SKM-1 treated with dmso at 0.1 percent for 144 hours (cell line): ENCODE results near the gene IGHMBP2.

Source experiments
- DNase-seq: peaks from one replicate; lab custom pipeline; 2025; ENCODE audit not compliant: unreplicated experiment; lab: John Stamatoyannopoulos, UW

Gene IGHMBP2

GRCh38 chr11:68890490-68891231, 13.0 kb upstream of the IGHMBP2 start:
- no peak for DNase-seq

DNA sequence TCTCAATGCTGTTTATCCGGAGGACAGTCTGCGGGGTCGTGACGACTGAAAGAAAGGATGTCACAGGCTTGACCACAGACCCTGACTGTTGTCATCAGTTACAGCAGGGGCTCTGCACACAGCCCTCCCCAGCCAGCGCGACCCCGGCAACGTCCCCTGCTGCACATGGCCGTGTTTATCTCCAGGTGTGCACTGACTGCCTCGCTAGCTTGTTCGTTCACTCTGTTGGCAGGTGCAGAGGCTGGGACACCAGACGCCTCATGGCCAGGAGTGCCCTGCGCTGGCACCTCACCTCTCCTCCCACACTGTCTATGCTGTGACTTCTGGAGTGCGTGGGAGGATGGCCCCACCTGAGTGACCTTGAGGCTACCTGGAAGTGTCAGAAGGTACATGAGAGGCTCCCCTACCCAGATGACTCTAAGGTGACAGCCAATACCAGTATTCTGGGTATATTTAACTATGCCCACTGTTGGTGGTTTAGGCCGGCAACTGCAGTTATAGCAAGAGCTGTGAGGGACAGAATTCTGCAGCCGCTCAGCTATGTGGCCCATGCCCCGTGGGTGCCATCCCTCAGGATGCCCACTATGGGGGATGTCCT, 12.2 kb upstream of the IGHMBP2 start:
- no peak for DNase-seq

DNA sequence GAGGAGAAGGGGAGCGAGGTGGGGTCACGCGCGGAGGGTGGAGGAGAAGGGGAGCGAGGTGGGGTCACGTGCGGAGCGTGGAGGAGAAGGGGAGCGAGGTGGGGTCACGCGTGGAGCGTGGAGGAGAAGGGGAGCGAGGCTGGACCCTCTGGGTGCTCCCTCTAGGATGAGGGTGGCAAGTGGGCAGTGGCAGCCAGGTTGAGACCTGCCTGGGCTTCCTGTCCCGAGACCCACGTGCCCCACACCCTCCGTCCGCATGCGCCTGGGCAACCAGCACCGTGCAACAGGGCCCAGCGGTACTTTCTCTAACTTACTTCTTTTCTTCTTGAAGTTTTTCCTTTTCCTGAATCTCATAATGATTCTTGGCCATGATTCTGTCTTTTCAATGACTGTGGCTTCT, 11.1 kb upstream of the IGHMBP2 start:
- DNase-seq, result no peak

DNA sequence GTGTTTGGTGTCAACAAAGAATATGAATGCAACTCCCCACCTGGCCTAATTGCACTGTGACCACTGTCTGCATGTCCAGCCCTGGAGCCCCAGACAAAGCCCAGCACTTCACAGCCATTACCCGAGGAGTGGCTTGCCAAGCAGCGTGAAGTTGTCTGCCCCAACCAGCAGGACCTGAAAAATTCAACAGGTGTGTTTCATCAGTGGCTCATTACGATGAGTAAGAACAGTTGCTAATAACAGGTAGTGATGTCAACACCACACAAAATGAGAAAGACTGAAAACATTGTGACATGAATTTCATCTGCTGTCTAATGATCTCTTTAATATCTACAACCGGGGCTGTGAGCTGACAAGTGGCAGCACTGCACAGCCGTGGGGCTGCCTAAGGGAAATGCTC, 10.4 kb upstream of the IGHMBP2 start:
- DNase-seq, result no peak

DNA sequence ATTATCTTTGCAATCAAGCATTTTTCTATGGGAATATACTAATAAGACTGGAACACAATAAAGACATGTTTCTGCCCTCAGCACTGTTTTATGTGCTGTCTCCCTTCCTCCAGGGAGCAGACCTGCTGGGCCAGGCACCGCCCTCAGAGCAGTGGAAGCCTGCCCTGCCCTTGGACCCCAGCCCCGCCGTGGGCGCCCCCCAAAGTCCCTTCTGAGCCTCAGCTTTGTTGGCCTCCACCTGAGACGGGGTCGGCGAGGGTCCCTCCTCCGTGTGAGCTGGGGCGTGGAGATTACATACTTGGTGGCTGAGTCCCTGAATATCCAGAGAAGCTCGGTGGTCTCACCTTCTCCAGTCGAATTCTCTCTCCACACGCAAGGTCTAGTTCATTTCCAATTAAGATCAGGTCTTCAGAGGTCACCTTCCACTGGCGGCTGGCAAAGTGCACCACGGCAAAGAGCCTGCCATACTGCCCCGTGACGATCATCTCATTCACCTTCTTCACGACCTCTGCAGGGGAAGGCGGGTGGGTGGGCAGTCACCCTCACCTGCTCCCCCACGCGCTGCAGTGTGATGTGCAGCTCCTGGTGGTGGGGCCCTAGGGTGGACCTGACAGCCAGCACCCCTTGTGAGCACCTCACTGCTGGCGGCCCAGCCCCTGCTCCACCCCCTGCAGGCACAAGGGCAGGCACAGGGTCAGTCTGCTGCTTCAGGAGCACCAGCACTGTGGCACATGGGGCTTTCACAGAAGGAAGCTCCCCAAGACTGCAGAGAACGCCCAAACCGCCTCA, 7.3 kb upstream of the IGHMBP2 start:
- DNase-seq, result no peak

GRCh38 chr11:68897441-68897840, 6.2 kb upstream of the IGHMBP2 start:
- no peak for DNase-seq

GRCh38 chr11:68900835-68901381, 2.8 kb upstream of the IGHMBP2 start:
- no peak for DNase-seq

DNA sequence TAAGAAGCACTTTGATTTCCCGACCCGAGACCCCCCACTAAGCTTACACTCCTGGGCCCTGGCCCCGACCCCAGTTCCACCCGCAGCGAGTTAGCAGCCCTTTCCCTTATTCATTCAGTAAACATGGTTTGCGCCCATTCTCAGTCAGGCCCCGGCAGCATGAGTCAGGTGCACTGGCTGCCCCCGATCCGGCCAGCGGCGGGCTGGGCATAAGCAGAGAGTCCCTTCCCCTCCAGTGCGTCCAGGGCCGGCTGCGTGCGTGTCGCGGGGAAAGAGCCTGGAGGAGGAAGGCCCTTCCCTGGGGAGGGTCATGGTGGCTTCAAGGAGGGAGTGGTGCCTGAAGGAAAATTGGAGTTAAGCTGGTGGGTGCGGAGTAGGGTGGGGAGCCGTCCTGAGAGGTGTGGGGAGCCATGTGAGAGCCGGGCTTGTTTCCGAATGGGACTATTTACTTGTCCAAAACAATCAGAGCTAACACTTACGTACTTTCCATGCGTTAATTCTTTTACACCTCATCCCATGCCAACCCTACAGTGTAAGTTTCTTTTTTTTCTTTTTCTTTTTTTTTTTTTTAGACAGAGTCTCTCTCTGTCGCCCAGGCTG, 657 bp downstream of the IGHMBP2 start:
- DNase-seq, result no peak

- no peak for DNase-seq
Measured at GRCh38 chr11:68905421-68906360, 2.0 kb downstream of the IGHMBP2 start.

GRCh38 chr11:68908273-68908672, 4.6 kb downstream of the IGHMBP2 start:
- DNase-seq, result no peak

- DNase-seq, result no peak
Measured at GRCh38 chr11:68910965-68911364, 7.3 kb downstream of the IGHMBP2 start.

GRCh38 chr11:68911731-68912130, 8.0 kb downstream of the IGHMBP2 start:
- no peak for DNase-seq

- DNase-seq, result no peak
Measured at GRCh38 chr11:68912254-68912653, 8.6 kb downstream of the IGHMBP2 start.

GRCh38 chr11:68913188-68913587, 9.5 kb downstream of the IGHMBP2 start:
- DNase-seq, result no peak

- DNase-seq, result no peak
Measured at GRCh38 chr11:68914761-68915160, 11.1 kb downstream of the IGHMBP2 start.

- DNase-seq, result no peak
Measured at GRCh38 chr11:68916439-68916838, 12.7 kb downstream of the IGHMBP2 start.

DNA sequence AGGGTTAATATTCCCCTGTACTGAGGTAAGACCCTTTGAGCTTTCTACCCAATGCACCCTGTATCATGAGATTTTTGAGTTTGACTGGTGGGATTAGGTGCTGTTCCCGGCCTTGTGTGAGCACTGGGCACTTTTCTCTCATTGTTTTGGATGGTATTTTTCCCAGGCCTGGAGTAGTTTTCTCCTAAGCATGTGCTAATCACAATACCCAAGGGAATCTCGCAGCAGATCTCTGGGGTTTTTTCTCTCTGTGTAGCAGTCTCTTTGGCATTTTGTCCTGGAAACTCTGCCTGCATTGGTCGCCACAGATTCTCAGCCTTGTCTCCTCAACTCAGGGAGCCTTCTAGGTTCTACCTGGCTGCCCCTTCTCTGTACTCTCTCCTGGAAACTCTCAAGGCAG, 19.9 kb downstream of the IGHMBP2 start:
- DNase-seq, result no peak

DNA sequence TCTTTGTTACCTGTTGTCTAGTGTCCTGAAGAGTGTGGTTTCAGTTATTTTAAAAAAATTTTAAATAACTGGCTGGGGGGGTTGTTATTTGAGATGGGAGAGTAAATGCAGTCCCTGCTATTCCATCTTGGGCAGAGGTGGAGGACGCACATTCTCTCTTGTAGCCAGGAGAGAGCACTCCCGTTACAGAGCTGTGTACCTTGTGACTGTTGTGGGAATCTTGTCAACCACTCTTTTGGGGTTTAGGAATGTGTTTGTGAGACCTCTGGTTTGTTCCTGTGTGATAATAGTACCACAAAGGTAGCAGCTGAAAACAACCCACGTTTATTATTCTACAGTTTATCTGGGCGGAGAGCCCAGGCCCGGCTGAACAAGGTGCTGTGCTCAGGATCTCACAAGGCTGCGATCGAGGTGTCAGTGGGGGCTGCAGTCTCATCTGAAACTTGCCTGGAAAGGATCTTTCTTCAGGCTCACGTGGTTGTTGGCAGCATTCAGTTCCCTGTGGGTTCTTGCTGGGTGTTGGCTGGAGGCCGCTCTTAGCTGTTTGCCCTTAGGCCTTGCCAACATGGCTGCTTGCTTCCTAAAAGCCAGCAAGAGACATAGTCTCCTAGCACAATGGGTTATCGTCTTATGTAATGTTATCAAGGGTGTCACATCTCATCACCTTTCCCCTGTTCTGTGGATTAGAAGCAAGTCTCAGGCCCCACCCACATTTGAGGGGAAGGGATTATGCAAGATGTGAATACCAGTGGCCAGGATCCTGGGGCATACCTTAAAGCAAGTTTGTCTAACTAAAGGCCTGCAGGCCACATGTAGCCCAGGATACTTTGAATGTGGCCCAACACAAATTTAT, 20.6 kb downstream of the IGHMBP2 start:
- no peak for DNase-seq

GRCh38 chr11:68925611-68926010, 21.9 kb downstream of the IGHMBP2 start:
- DNase-seq, result no peak
